K562 (cell line): Measurements from ENCODE around the gene HSD17B12. TPM values are rescaled to one million over a fixed set of nuclear protein-coding genes. Genes with fewer than 3 reads are reported as not detected.

Source experiments
- AFF4 ChIP-seq: sonication (generic); formaldehyde crosslinking; IDR thresholded peaks from 2 replicates; pipeline ENCODE4 v1.8.0; 2023; ENCODE audit warnings: mild to moderate bottlenecking, missing genetic modification reagents
- BRD4 ChIP-seq: fragments of 200-600 bp; sonication (generic); IDR thresholded peaks from 2 replicates; pipeline ENCODE4 v1.6.1; 2017; ENCODE audit warnings: inconsistent platforms
- CEBPZ ChIP-seq: fragments of 150-350 bp; IDR thresholded peaks from 2 replicates; pipeline ENCODE4 v1.6.1; 2014; ENCODE audit warnings: low read depth, mild to moderate bottlenecking, low read length, borderline replicate concordance
- CREM ChIP-seq: IDR thresholded peaks from 2 replicates; pipeline ENCODE4 v1.6.1; 2014; ENCODE audit warnings: antibody characterized with exemption, low read depth
- EZH2 ChIP-seq: IDR thresholded peaks from 2 replicates; pipeline ENCODE4 v1.6.1; 2012; ENCODE audit warnings: low read depth, mild to moderate bottlenecking, inconsistent platforms, low read length, borderline replicate concordance
- GTF2A2 ChIP-seq: IDR thresholded peaks from 2 replicates; pipeline ENCODE4 v1.6.1; 2016; ENCODE audit warnings: mild to moderate bottlenecking, missing genetic modification characterization, missing compliant biosample characterization
- HIVEP1 ChIP-seq: fragments of 250-450 bp; sonication (Bioruptor Pico); IDR thresholded peaks from 2 replicates; pipeline ENCODE4 v1.4.0; 2020; ENCODE audit warnings: mild to moderate bottlenecking
- MAFG ChIP-seq: fragments of 450-650 bp; conservative IDR thresholded peaks from 2 replicates; pipeline ENCODE4 v1.6.1; 2016; ENCODE audit warnings: missing genetic modification characterization, missing compliant biosample characterization
- RBM15 ChIP-seq: fragments of 200-400 bp; formaldehyde crosslinking; IDR thresholded peaks from 2 replicates; pipeline ENCODE4 v1.6.1; 2018; ENCODE audit warnings: mild to moderate bottlenecking, low read length, moderate library complexity; ENCODE audit not compliant: insufficient read depth
- RFX7 ChIP-seq: fragments of 250-450 bp; sonication (Bioruptor Pico); IDR thresholded peaks from 2 replicates; pipeline ENCODE4 v1.5.1; 2021; ENCODE audit warnings: mild to moderate bottlenecking
- TOE1 ChIP-seq, 2 experiments: fragments of 450-650 bp in 1 of 2; sonication (generic) in 1 of 2; formaldehyde crosslinking in 1 of 2; IDR thresholded peaks; 2 replicates each; pipeline versions ENCODE4 v1.7.1 to v1.8.0; 2016 to 2022; ENCODE audit warnings: borderline replicate concordance in 2 of 2, mild to moderate bottlenecking in 2 of 2, antibody characterized with exemption in 1 of 2, inconsistent platforms in 1 of 2, low read depth in 1 of 2, missing genetic modification reagents in 1 of 2, moderate library complexity in 1 of 2
- XRCC4 ChIP-seq: IDR thresholded peaks from one replicate; pipeline ENCODE4 v1.6.1; 2011; ENCODE audit not compliant: insufficient read depth, insufficient read length; ENCODE audit errors: extremely low read depth
- ZKSCAN3 ChIP-seq: fragments of 250-450 bp; sonication (Bioruptor Pico); IDR thresholded peaks from 2 replicates; pipeline ENCODE4 v1.4.0; 2020
- ZNF518B ChIP-seq: fragments of 250-450 bp; sonication (Bioruptor Pico); IDR thresholded peaks from 2 replicates; pipeline ENCODE4 v1.5.0; 2021; ENCODE audit warnings: mild to moderate bottlenecking, moderate library complexity
- ZNF551 ChIP-seq: fragments of 250-450 bp; sonication (Bioruptor Pico); IDR thresholded peaks from 2 replicates; pipeline ENCODE4 v1.5.0; 2021; ENCODE audit warnings: mild to moderate bottlenecking, moderate library complexity
- polyA plus RNA-seq, 8 experiments: library from polyadenylated mRNA; depleted of rRNA in 4 of 8; stranded (reverse) in 5 of 8; unstranded in 3 of 8; fragments of >200 nt; fragmentation: Nextera tagmentation in 2 of 8; fragmentation: Illumina TruSeq in 1 of 8; extraction: Ambion mirVana in 2 of 8; extraction: Trizol in 1 of 8; gene quantifications; 2 replicates each; pipeline versions ENCODE4 v1.2.1 to v1.2.3, GENCODE V29; 2011 to 2014; ENCODE audit warnings: inconsistent platforms in 1 of 8, missing spikeins in 1 of 8
- total RNA-seq, 7 experiments: library from RNA; depleted of rRNA in 6 of 7; stranded (reverse); fragments of >200 nt in 6 of 7; fragmentation: Illumina TruSeq in 2 of 7; extraction: Trizol in 2 of 7; gene quantifications; 2 replicates each; pipeline versions ENCODE4 v1.2.1 to v1.2.3, GENCODE V29; 2011 to 2021; ENCODE audit warnings: low replicate concordance in 1 of 7
- TF ChIP-seq, protein P1 (sequence below): fragments of 450-650 bp; formaldehyde crosslinking; IDR thresholded peaks from 2 replicates; pipeline ENCODE4 v1.4.0; 2020; ENCODE audit warnings: mild to moderate bottlenecking, moderate library complexity

Gene HSD17B12
- total and polyA plus RNA-seq, 9 of the 15 experiments (the other 6 are each of a cell fraction or from before 2014, with no cell fraction given), result 9.1 to 34.5 (median 23.3) TPM

DNA sequence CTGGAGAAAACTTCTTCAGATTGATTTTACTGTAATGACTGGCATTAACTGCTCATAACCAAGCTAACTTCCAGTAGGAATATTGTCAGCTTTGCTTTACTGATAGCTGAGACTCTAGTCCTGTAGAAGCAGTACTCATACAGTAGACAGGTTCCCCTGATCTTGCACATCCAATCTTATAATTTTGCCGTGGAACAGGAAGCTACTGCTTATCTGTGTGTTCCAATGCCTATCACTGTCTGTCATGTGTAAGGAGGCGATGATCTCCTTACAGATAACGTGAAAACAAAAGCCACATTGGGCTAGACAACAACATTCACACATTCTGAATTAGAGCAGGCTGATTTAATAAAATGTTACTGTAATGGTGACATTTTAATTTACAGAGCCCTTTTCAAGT lies 13.2 kb downstream of the HSD17B12 start (continued):
- TF ChIP-seq, protein P1, sequence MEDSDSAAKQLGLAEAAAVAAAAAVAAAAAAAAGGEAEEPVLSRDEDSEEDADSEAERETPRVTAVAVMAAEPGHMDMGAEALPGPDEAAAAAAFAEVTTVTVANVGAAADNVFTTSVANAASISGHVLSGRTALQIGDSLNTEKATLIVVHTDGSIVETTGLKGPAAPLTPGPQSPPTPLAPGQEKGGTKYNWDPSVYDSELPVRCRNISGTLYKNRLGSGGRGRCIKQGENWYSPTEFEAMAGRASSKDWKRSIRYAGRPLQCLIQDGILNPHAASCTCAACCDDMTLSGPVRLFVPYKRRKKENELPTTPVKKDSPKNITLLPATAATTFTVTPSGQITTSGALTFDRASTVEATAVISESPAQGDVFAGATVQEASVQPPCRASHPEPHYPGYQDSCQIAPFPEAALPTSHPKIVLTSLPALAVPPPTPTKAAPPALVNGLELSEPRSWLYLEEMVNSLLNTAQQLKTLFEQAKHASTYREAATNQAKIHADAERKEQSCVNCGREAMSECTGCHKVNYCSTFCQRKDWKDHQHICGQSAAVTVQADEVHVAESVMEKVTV, result peak; percentile 12; the same call in 1 of the 2 replicates
- no peak for TF ChIP-seq ZNF518B (CRISPR knock-in tag)
- TF ChIP-seq RBM15, result no peak
- no peak for TF ChIP-seq ZNF551 (CRISPR knock-in tag)
- no peak for TF ChIP-seq GTF2A2
- TF ChIP-seq TOE1 (IDR thresholded peaks at IDR 0.05; ENCODE audit: borderline replicate concordance), result no peak
- TF ChIP-seq TOE1 (CRISPR knock-in tag; IDR thresholded peaks at IDR 0.05; ENCODE audit: borderline replicate concordance, low read depth), result no peak
- no peak for TF ChIP-seq CEBPZ
- no peak for TF ChIP-seq XRCC4
- peak; percentile 62 for TF ChIP-seq MAFG
- TF ChIP-seq EZH2, result no peak
- TF ChIP-seq RFX7 (CRISPR knock-in tag), result no peak
- TF ChIP-seq ZKSCAN3, result no peak
- no peak for TF ChIP-seq AFF4 (CRISPR knock-in tag)
- no peak for TF ChIP-seq HIVEP1 (CRISPR knock-in tag)
- peak; percentile 60; the same call in 1 of the 2 replicates for TF ChIP-seq CREM
- TF ChIP-seq BRD4, result no peak
